ENCODE results near the gene DKK3.

Gene DKK3

GRCh38 chr11:11956006-11956405 is 52.4 kb downstream of the DKK3 start:
- Histone ChIP-seq H3K36me3 (ENCODE audit: control insufficient read depth, insufficient read depth, low read length) (no peaks in the 10 kb centered on the region), H3K4me3 (ENCODE audit: low read length) (no peak overlapping the region), H3K4me1 (ENCODE audit: control insufficient read depth, insufficient read depth, low read length) (no peaks in the 10 kb centered on the region), H3K9me3 (ENCODE audit: control insufficient read depth, low read length) (no peaks in the 10 kb centered on the region), H3K27me3 (ENCODE audit: control insufficient read depth, insufficient read depth, low read length) (no peaks in the 10 kb centered on the region), H3K9ac (ENCODE audit: low read length) (no peak overlapping the region)

GRCh38 chr11:11952036-11952435 is 56.4 kb downstream of the DKK3 start:
- Histone ChIP-seq H3K4me1 (ENCODE audit: control insufficient read depth, insufficient read depth, low read length) (no peaks in the 10 kb centered on the region), H3K4me3 (ENCODE audit: low read length) (no peak overlapping the region), H3K36me3 (ENCODE audit: control insufficient read depth, insufficient read depth, low read length) (no peaks in the 10 kb centered on the region), H3K9ac (ENCODE audit: low read length) (no peak overlapping the region), H3K27me3 (ENCODE audit: control insufficient read depth, insufficient read depth, low read length) (no peaks in the 10 kb centered on the region), H3K9me3 (ENCODE audit: control insufficient read depth, low read length) (no peaks in the 10 kb centered on the region)

- Histone ChIP-seq H3K9ac (ENCODE audit: low read length) (no peak overlapping the region), H3K36me3 (ENCODE audit: control insufficient read depth, insufficient read depth, low read length) (no peaks in the 10 kb centered on the region), H3K27me3 (ENCODE audit: control insufficient read depth, insufficient read depth, low read length) (no peaks in the 10 kb centered on the region), H3K4me1 (ENCODE audit: control insufficient read depth, insufficient read depth, low read length) (no peaks in the 10 kb centered on the region), H3K9me3 (ENCODE audit: control insufficient read depth, low read length) (no peaks in the 10 kb centered on the region), H3K4me3 (ENCODE audit: low read length) (no peak overlapping the region)
Measured at GRCh38 chr11:11949482-11949881, 58.9 kb downstream of the DKK3 start.

GRCh38 chr11:11948242-11948947 is 60.0 kb downstream of the DKK3 start:
- H3K36me3 ChIP-seq (ENCODE audit: control insufficient read depth, insufficient read depth, low read length), result no peaks in the 10 kb centered on the region

GRCh38 chr11:11947825-11948224 is 60.6 kb downstream of the DKK3 start:
- Histone ChIP-seq H3K4me1 (ENCODE audit: control insufficient read depth, insufficient read depth, low read length) (no peaks in the 10 kb centered on the region), H3K9me3 (ENCODE audit: control insufficient read depth, low read length) (no peaks in the 10 kb centered on the region), H3K27me3 (ENCODE audit: control insufficient read depth, insufficient read depth, low read length) (no peaks in the 10 kb centered on the region), H3K9ac (ENCODE audit: low read length) (no peak overlapping the region), H3K4me3 (ENCODE audit: low read length) (no peak overlapping the region), H3K36me3 (ENCODE audit: control insufficient read depth, insufficient read depth, low read length) (no peaks in the 10 kb centered on the region)

More at GRCh38 chr11:11948242-11948947, 60.0 kb downstream of the DKK3 start:
- H3K9ac ChIP-seq (ENCODE audit: low read length), result no peak overlapping the region
- H3K9me3 ChIP-seq (ENCODE audit: control insufficient read depth, low read length), result no peaks in the 10 kb centered on the region
- no peaks in the 10 kb centered on the region for H3K4me1 ChIP-seq (ENCODE audit: control insufficient read depth, insufficient read depth, low read length)
- H3K4me3 ChIP-seq (ENCODE audit: low read length), result no peak overlapping the region
- no peaks in the 10 kb centered on the region for H3K27me3 ChIP-seq (ENCODE audit: control insufficient read depth, insufficient read depth, low read length)

GRCh38 chr11:11946878-11947277 is 61.5 kb downstream of the DKK3 start:
- Histone ChIP-seq H3K4me3 (ENCODE audit: low read length) (no peak overlapping the region), H3K9ac (ENCODE audit: low read length) (no peak overlapping the region), H3K9me3 (ENCODE audit: control insufficient read depth, low read length) (no peaks in the 10 kb centered on the region), H3K27me3 (ENCODE audit: control insufficient read depth, insufficient read depth, low read length) (no peaks in the 10 kb centered on the region), H3K4me1 (ENCODE audit: control insufficient read depth, insufficient read depth, low read length) (no peaks in the 10 kb centered on the region), H3K36me3 (ENCODE audit: control insufficient read depth, insufficient read depth, low read length) (no peaks in the 10 kb centered on the region)

GRCh38 chr11:11946180-11946579 is 62.2 kb downstream of the DKK3 start:
- Histone ChIP-seq H3K9ac (ENCODE audit: low read length) (no peak overlapping the region), H3K4me3 (ENCODE audit: low read length) (no peak overlapping the region), H3K36me3 (ENCODE audit: control insufficient read depth, insufficient read depth, low read length) (no peaks in the 10 kb centered on the region), H3K27me3 (ENCODE audit: control insufficient read depth, insufficient read depth, low read length) (no peaks in the 10 kb centered on the region), H3K4me1 (ENCODE audit: control insufficient read depth, insufficient read depth, low read length) (no peaks in the 10 kb centered on the region), H3K9me3 (ENCODE audit: control insufficient read depth, low read length) (no peaks in the 10 kb centered on the region)

GRCh38 chr11:11944444-11944843 is 64.0 kb downstream of the DKK3 start:
- Histone ChIP-seq H3K27me3 (ENCODE audit: control insufficient read depth, insufficient read depth, low read length) (no peaks in the 10 kb centered on the region), H3K4me1 (ENCODE audit: control insufficient read depth, insufficient read depth, low read length) (no peaks in the 10 kb centered on the region), H3K36me3 (ENCODE audit: control insufficient read depth, insufficient read depth, low read length) (no peaks in the 10 kb centered on the region), H3K4me3 (ENCODE audit: low read length) (no peak overlapping the region), H3K9ac (ENCODE audit: low read length) (no peak overlapping the region), H3K9me3 (ENCODE audit: control insufficient read depth, low read length) (no peaks in the 10 kb centered on the region)

- Histone ChIP-seq H3K27me3 (ENCODE audit: control insufficient read depth, insufficient read depth, low read length) (no peaks in the 10 kb centered on the region), H3K4me3 (ENCODE audit: low read length) (no peak overlapping the region), H3K36me3 (ENCODE audit: control insufficient read depth, insufficient read depth, low read length) (no peaks in the 10 kb centered on the region), H3K4me1 (ENCODE audit: control insufficient read depth, insufficient read depth, low read length) (no peaks in the 10 kb centered on the region), H3K9me3 (ENCODE audit: control insufficient read depth, low read length) (no peaks in the 10 kb centered on the region), H3K9ac (ENCODE audit: low read length) (no peak overlapping the region)
Measured at GRCh38 chr11:11942668-11943067, 65.8 kb downstream of the DKK3 start.

- no peak overlapping the region for H3K9ac ChIP-seq (ENCODE audit: low read length)
- no peaks in the 10 kb centered on the region for H3K27me3 ChIP-seq (ENCODE audit: control insufficient read depth, insufficient read depth, low read length)
- no peaks in the 10 kb centered on the region for H3K9me3 ChIP-seq (ENCODE audit: control insufficient read depth, low read length)
- H3K4me1 ChIP-seq (ENCODE audit: control insufficient read depth, insufficient read depth, low read length), result no peaks in the 10 kb centered on the region
- H3K4me3 ChIP-seq (ENCODE audit: low read length), result no peak overlapping the region
- H3K36me3 ChIP-seq (ENCODE audit: control insufficient read depth, insufficient read depth, low read length), result no peaks in the 10 kb centered on the region
Measured at GRCh38 chr11:11940551-11940950, 67.9 kb downstream of the DKK3 start.

GRCh38 chr11:11937957-11938356 is 70.5 kb downstream of the DKK3 start:
- Histone ChIP-seq H3K36me3 (ENCODE audit: control insufficient read depth, insufficient read depth, low read length) (no peaks in the 10 kb centered on the region), H3K4me1 (ENCODE audit: control insufficient read depth, insufficient read depth, low read length) (no peaks in the 10 kb centered on the region), H3K27me3 (ENCODE audit: control insufficient read depth, insufficient read depth, low read length) (no peaks in the 10 kb centered on the region)

GRCh38 chr11:11937433-11937832 is 71.0 kb downstream of the DKK3 start:
- Histone ChIP-seq H3K36me3 (ENCODE audit: control insufficient read depth, insufficient read depth, low read length) (no peaks in the 10 kb centered on the region), H3K4me1 (ENCODE audit: control insufficient read depth, insufficient read depth, low read length) (no peaks in the 10 kb centered on the region), H3K9me3 (ENCODE audit: control insufficient read depth, low read length) (no peaks in the 10 kb centered on the region), H3K9ac (ENCODE audit: low read length) (no peak overlapping the region), H3K4me3 (ENCODE audit: low read length) (no peak overlapping the region), H3K27me3 (ENCODE audit: control insufficient read depth, insufficient read depth, low read length) (no peaks in the 10 kb centered on the region)

More at GRCh38 chr11:11937957-11938356, 70.5 kb downstream of the DKK3 start:
- H3K9me3 ChIP-seq (ENCODE audit: control insufficient read depth, low read length), result no peaks in the 10 kb centered on the region
- H3K9ac ChIP-seq (ENCODE audit: low read length), result no peak overlapping the region
- H3K4me3 ChIP-seq (ENCODE audit: low read length), result no peak overlapping the region

- no peaks in the 10 kb centered on the region for H3K36me3 ChIP-seq (ENCODE audit: control insufficient read depth, insufficient read depth, low read length)
- no peak overlapping the region for H3K4me3 ChIP-seq (ENCODE audit: low read length)
- no peak overlapping the region for H3K9ac ChIP-seq (ENCODE audit: low read length)
- no peaks in the 10 kb centered on the region for H3K4me1 ChIP-seq (ENCODE audit: control insufficient read depth, insufficient read depth, low read length)
- H3K27me3 ChIP-seq (ENCODE audit: control insufficient read depth, insufficient read depth, low read length), result no peaks in the 10 kb centered on the region
- H3K9me3 ChIP-seq (ENCODE audit: control insufficient read depth, low read length), result no peaks in the 10 kb centered on the region
Measured at GRCh38 chr11:11935536-11935935, 72.9 kb downstream of the DKK3 start.
